Measurements from ENCODE around the gene TNFSF10.

The TNFSF10 gene

DNA sequence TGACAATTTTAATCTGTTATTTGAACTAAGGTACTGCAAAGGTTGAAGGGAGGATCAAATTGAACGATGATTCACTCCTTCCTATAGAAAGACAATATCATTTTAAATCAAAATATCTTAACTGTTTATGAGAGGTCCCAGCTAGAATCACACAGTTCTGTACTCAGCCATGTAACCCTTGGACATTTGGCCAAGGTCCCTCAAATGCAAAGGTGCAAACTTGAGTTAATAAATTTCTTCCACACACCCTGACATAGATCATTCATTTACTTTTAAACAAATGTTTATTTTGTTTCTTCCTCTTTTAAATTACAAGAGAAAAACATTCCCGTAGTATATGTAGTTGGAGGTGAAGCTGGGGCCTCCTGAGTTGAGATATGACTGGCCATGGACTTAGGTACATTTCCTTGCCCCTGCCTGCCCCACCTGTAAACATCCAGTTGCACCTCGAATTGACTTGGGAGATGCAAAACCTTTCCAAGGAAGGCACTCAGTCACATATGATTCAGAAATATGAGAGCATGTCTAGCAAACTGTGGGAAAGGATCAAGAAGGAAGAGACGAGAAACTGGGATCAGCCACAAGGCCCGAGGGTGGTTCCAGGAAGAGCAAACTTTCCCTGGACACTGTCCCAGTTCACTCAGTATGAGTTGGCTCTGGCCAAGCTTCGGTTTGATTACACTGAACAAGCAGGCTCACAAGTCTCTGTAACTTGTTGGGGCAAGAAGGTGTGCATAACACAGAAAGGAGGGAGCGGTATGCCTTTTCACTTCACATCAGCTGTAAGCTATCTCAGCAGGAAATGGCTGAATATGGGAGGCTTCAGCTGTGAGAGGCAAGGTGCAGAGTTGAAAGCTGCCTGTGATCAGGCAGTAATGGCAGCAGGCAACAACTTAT is 6.7 kb downstream of the TNFSF10 start:
- Histone ChIP-seq H2BK15ac (ENCODE audit: low read length) (no peak overlapping the region), H2AK5ac (ENCODE audit: low read depth, low read length) (no peak overlapping the region), H3K4me3 (ENCODE audit: low read length in 2 of 2) (peak overlapping the region in 1 of 2 donors; percentile 41), H3K4me1 (ENCODE audit: control insufficient read depth in 2 of 2, insufficient read depth in 1 of 2, low read depth in 1 of 2, low read length in 2 of 2) (no peaks in the 10 kb centered on the region), H3K23ac (ENCODE audit: low read depth, low read length, poor library complexity) (no peak overlapping the region), H3K14ac (ENCODE audit: low read length) (no peak overlapping the region), H2AFZ (ENCODE audit: low read length) (no peak overlapping the region), H3K27me3 (ENCODE audit: control insufficient read depth in 3 of 3, insufficient read depth in 3 of 3, low read depth in 1 of 3, low read length in 3 of 3) (no peaks in the 10 kb centered on the region), H3K79me1 (ENCODE audit: low read depth, low read length) (no peaks in the 10 kb centered on the region), H3K9me3 (replicated peaks in 1 of 2; ENCODE audit: control insufficient read depth in 2 of 2, insufficient read depth in 1 of 2, low read depth in 1 of 2, low read length in 2 of 2) (no peaks in the 10 kb centered on the region), H3K9ac (ENCODE audit: low read depth, low read length, poor library complexity) (no peak overlapping the region), H2BK12ac (ENCODE audit: low read length) (no peak overlapping the region), H2BK120ac (ENCODE audit: low read depth, low read length) (no peak overlapping the region), H2BK5ac (ENCODE audit: low read length) (no peak overlapping the region), H4K8ac (ENCODE audit: low read depth, low read length) (no peak overlapping the region), H3K27ac (replicated peaks; ENCODE audit: low read length) (no peak overlapping the region), H3K18ac (ENCODE audit: low read length) (no peak overlapping the region), H4K91ac (ENCODE audit: low read depth, low read length, poor library complexity) (no peak overlapping the region), H3K4me2 (ENCODE audit: insufficient read depth, low read length, poor library complexity, severe bottlenecking) (no peak overlapping the region), H3K36me3 (replicated peaks in 1 of 2; ENCODE audit: control insufficient read depth in 2 of 2, insufficient read depth in 2 of 2, low read length in 2 of 2) (no peaks in the 10 kb centered on the region), H3K4ac (ENCODE audit: low read length) (no peak overlapping the region)
- WGBS, 2 donors (ENCODE audit: extremely low coverage in 2 of 2, insufficient read length in 2 of 2, insufficient replicate concordance in 1 of 2), result no CpG with 5 or more reads among the region's 7 CpGs
- DNase-seq (ENCODE audit: low spot score), result no peak

DNA sequence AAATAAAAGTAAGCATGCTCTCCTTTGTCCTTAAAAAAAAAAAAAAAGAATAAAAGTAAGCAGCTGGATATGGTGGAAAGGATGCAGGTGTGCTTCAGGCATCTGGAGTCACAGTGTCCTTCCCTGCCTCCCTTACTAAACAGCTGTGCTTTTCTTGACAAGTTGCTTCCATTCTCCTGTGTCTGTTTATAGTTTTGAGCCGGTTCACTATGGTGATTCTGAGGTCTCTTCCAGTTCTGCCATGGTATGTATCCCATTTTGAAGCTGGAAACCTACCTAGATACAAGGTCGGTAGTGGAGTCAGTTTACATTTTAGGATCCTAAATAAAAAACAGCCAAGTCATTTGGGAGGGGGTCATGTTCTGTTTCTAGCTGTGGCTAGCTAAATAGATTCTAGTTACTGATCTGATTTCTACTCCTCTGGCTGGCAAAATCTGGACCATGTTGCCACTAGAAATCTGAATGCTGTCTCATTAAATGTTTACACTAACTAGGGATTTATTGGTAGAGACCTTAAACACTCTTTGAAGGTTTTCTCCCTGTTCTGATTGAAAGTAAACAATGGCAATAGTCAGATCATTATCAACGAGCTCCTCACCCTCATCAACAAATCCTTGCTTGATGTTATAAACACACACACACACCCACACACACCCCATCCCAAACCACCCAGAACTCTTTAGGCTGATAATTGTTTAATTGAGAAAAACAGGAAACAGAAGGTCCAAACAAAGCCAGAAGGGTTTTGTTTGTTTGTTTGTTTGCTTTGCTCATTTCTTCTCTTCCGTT is 7.9 kb downstream of the TNFSF10 start:
- H2BK5ac ChIP-seq (ENCODE audit: low read length), result no peak overlapping the region
- DNase-seq (ENCODE audit: low spot score), result no peak
- no peak overlapping the region for H4K8ac ChIP-seq (ENCODE audit: low read depth, low read length)
- H3K9ac ChIP-seq (ENCODE audit: low read depth, low read length, poor library complexity), result no peak overlapping the region
- no peak overlapping the region for H3K27ac ChIP-seq (replicated peaks; ENCODE audit: low read length)
- H3K4me3 ChIP-seq (ENCODE audit: low read length in 2 of 2), result no peak overlapping the region
- no peak overlapping the region for H2BK120ac ChIP-seq (ENCODE audit: low read depth, low read length)
- H2AFZ ChIP-seq (ENCODE audit: low read length), result no peak overlapping the region
- peaks cover 0 to 2% of the 10 kb centered on the region in 2 donors for H3K9me3 ChIP-seq (replicated peaks in 1 of 2; ENCODE audit: control insufficient read depth in 2 of 2, insufficient read depth in 1 of 2, low read depth in 1 of 2, low read length in 2 of 2)
- no peaks in the 10 kb centered on the region for H3K36me3 ChIP-seq (replicated peaks in 1 of 2; ENCODE audit: control insufficient read depth in 2 of 2, insufficient read depth in 2 of 2, low read length in 2 of 2)
- H2BK12ac ChIP-seq (ENCODE audit: low read length), result no peak overlapping the region
- H3K79me1 ChIP-seq (ENCODE audit: low read depth, low read length), result no peaks in the 10 kb centered on the region
- H3K4me2 ChIP-seq (ENCODE audit: insufficient read depth, low read length, poor library complexity, severe bottlenecking), result no peak overlapping the region
- no peaks in the 10 kb centered on the region for H3K4me1 ChIP-seq (ENCODE audit: control insufficient read depth in 2 of 2, insufficient read depth in 1 of 2, low read depth in 1 of 2, low read length in 2 of 2)
- H2BK15ac ChIP-seq (ENCODE audit: low read length), result no peak overlapping the region
- no peak overlapping the region for H3K18ac ChIP-seq (ENCODE audit: low read length)
- H2AK5ac ChIP-seq (ENCODE audit: low read depth, low read length), result no peak overlapping the region
- no peak overlapping the region for H3K14ac ChIP-seq (ENCODE audit: low read length)
- H3K4ac ChIP-seq (ENCODE audit: low read length), result no peak overlapping the region
- no CpG with 5 or more reads among the region's 4 CpGs for WGBS, 2 donors (ENCODE audit: extremely low coverage in 2 of 2, insufficient read length in 2 of 2, insufficient replicate concordance in 1 of 2)
- H3K27me3 ChIP-seq (ENCODE audit: control insufficient read depth in 3 of 3, insufficient read depth in 3 of 3, low read depth in 1 of 3, low read length in 3 of 3), result no peaks in the 10 kb centered on the region
- no peak overlapping the region for H3K23ac ChIP-seq (ENCODE audit: low read depth, low read length, poor library complexity)
- no peak overlapping the region for H4K91ac ChIP-seq (ENCODE audit: low read depth, low read length, poor library complexity)

DNA sequence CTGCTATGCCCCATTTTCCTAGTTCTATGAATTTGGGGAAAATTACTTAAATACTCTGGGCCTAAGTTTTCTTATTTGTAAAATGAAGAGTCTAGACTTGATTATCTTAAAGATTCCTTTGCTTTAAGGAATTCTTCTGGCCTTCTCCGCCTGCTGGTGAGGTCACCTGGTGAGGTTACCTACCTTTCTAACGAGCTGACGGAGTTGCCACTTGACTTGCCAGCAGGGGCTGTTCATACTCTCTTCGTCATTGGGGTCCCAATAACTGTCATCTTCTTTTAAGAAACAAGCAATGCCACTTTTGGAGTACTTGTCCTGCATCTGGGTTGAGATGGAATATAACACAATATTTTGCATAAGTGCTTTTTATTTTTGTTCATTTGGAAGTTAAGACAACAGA is 8.6 kb downstream of the TNFSF10 start:
- Histone ChIP-seq H3K9me3 (replicated peaks in 1 of 2; ENCODE audit: control insufficient read depth in 2 of 2, insufficient read depth in 1 of 2, low read depth in 1 of 2, low read length in 2 of 2) (peaks cover 0 to 2% of the 10 kb centered on the region in 2 donors), H3K9ac (ENCODE audit: low read depth, low read length, poor library complexity) (no peak overlapping the region), H2BK120ac (ENCODE audit: low read depth, low read length) (no peak overlapping the region), H4K8ac (ENCODE audit: low read depth, low read length) (no peak overlapping the region), H3K4me3 (ENCODE audit: low read length in 2 of 2) (no peak overlapping the region), H3K79me1 (ENCODE audit: low read depth, low read length) (no peaks in the 10 kb centered on the region), H2AK5ac (ENCODE audit: low read depth, low read length) (no peak overlapping the region), H3K27me3 (ENCODE audit: control insufficient read depth in 3 of 3, insufficient read depth in 3 of 3, low read depth in 1 of 3, low read length in 3 of 3) (no peaks in the 10 kb centered on the region), H3K4me2 (ENCODE audit: insufficient read depth, low read length, poor library complexity, severe bottlenecking) (no peak overlapping the region), H2BK15ac (ENCODE audit: low read length) (no peak overlapping the region), H2BK5ac (ENCODE audit: low read length) (no peak overlapping the region), H3K23ac (ENCODE audit: low read depth, low read length, poor library complexity) (no peak overlapping the region), H2BK12ac (ENCODE audit: low read length) (no peak overlapping the region), H3K4me1 (ENCODE audit: control insufficient read depth in 2 of 2, insufficient read depth in 1 of 2, low read depth in 1 of 2, low read length in 2 of 2) (no peaks in the 10 kb centered on the region), H3K18ac (ENCODE audit: low read length) (no peak overlapping the region), H3K36me3 (replicated peaks in 1 of 2; ENCODE audit: control insufficient read depth in 2 of 2, insufficient read depth in 2 of 2, low read length in 2 of 2) (no peaks in the 10 kb centered on the region), H2AFZ (ENCODE audit: low read length) (no peak overlapping the region), H3K27ac (replicated peaks; ENCODE audit: low read length) (no peak overlapping the region), H3K14ac (ENCODE audit: low read length) (no peak overlapping the region), H4K91ac (ENCODE audit: low read depth, low read length, poor library complexity) (no peak overlapping the region), H3K4ac (ENCODE audit: low read length) (no peak overlapping the region)
- WGBS, 2 donors (ENCODE audit: extremely low coverage in 2 of 2, insufficient read length in 2 of 2, insufficient replicate concordance in 1 of 2), result no CpG with 5 or more reads among the region's 4 CpGs
- DNase-seq (ENCODE audit: low spot score), result no peak

DNA sequence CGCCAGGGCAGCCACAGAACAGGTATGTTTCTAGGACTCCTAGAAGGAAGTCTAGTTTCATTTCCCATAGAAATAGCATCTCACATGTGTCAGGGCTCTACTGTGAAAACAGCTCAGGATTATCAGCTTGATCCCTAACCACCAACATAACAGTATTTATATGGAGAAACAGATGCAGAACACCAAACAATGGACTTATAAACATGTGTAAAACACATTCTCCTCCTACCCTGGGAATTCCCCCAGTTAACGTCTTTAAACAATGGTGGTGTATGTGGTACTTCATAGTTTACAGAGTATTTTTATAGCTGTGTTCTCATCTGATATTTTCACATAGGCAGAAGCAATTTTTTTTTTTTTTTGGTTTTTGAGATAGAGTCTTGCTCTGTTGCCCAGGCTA is 9.7 kb downstream of the TNFSF10 start:
- H3K9ac ChIP-seq (ENCODE audit: low read depth, low read length, poor library complexity), result no peak overlapping the region
- H3K27ac ChIP-seq (replicated peaks; ENCODE audit: low read length), result no peak overlapping the region
- H2BK15ac ChIP-seq (ENCODE audit: low read length), result no peak overlapping the region
- DNase-seq (ENCODE audit: low spot score), result no peak
- H2BK12ac ChIP-seq (ENCODE audit: low read length), result no peak overlapping the region
- H3K4ac ChIP-seq (ENCODE audit: low read length), result no peak overlapping the region
- no peak overlapping the region for H2AFZ ChIP-seq (ENCODE audit: low read length)
- no peaks in the 10 kb centered on the region for H3K79me1 ChIP-seq (ENCODE audit: low read depth, low read length)
- no peak overlapping the region for H4K91ac ChIP-seq (ENCODE audit: low read depth, low read length, poor library complexity)
- H3K14ac ChIP-seq (ENCODE audit: low read length), result no peak overlapping the region
- H3K4me3 ChIP-seq (ENCODE audit: low read length in 2 of 2), result no peak overlapping the region
- H3K18ac ChIP-seq (ENCODE audit: low read length), result no peak overlapping the region
- no peak overlapping the region for H2BK120ac ChIP-seq (ENCODE audit: low read depth, low read length)
- no peak overlapping the region for H4K8ac ChIP-seq (ENCODE audit: low read depth, low read length)
- no peaks in the 10 kb centered on the region for H3K36me3 ChIP-seq (replicated peaks in 1 of 2; ENCODE audit: control insufficient read depth in 2 of 2, insufficient read depth in 2 of 2, low read length in 2 of 2)
- peaks cover 0 to 2% of the 10 kb centered on the region in 2 donors for H3K9me3 ChIP-seq (replicated peaks in 1 of 2; ENCODE audit: control insufficient read depth in 2 of 2, insufficient read depth in 1 of 2, low read depth in 1 of 2, low read length in 2 of 2)
- H3K23ac ChIP-seq (ENCODE audit: low read depth, low read length, poor library complexity), result no peak overlapping the region
- H2AK5ac ChIP-seq (ENCODE audit: low read depth, low read length), result no peak overlapping the region
- no peak overlapping the region for H2BK5ac ChIP-seq (ENCODE audit: low read length)
- H3K4me1 ChIP-seq (ENCODE audit: control insufficient read depth in 2 of 2, insufficient read depth in 1 of 2, low read depth in 1 of 2, low read length in 2 of 2), result no peaks in the 10 kb centered on the region
- H3K4me2 ChIP-seq (ENCODE audit: insufficient read depth, low read length, poor library complexity, severe bottlenecking), result no peak overlapping the region
- H3K27me3 ChIP-seq (ENCODE audit: control insufficient read depth in 3 of 3, insufficient read depth in 3 of 3, low read depth in 1 of 3, low read length in 3 of 3), result no peaks in the 10 kb centered on the region
- WGBS, 2 donors (ENCODE audit: extremely low coverage in 2 of 2, insufficient read length in 2 of 2, insufficient replicate concordance in 1 of 2), result no CpG with 5 or more reads among the region's 2 CpGs
